Activated CD4-positive, alpha-beta T cell treated with anti-CD3 and anti-CD28 coated beads, Interleukin-2, amount 50 U/mL, for 4 hours (primary cell): ENCODE results near the gene NPEPL1.

Experiments
- DNase-seq, 2 experiments: peaks; one replicate each; pipeline ENCODE4 v3.0.0-alpha.2; 2020

Gene NPEPL1

DNA sequence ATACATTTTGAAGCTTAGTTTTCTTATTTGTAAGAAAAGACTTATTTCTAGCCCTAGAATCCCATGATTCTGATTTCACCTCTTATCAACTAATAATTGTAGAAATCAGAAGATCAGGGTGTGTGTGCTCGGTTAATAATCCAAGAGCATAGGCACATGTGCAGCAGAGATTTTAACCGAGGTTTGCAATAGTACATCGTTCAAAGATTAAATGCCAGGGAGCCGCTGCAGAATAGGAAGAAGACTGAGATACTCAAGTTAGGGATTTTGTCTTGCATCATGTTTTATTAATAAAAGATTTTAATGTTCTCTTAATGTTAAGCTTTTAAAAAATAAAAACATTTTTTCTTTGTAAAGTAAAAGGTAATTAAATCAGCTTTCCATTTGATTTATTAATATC lies 34.6 kb upstream of the NPEPL1 start:
- DNase-seq: no peak

DNA sequence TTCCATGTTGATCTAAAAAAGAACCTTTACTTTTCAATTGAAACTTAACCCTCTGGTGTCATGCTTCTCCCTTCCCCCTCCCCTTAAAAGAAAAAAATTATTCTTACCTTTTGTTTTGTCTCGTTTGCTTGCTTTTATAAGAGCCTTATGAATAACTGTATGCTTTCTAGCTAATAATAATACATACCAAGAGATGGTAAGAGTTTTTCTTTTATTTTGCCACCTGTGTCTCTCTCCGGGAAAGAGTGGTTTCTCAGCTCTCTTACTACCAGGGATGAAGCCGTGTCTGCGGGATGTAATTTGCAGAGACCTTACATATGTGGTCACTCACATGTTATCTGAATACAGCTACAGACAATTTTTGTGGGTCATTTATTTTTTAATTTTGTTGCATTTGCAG lies 33.8 kb upstream of the NPEPL1 start:
- DNase-seq: no peak

DNA sequence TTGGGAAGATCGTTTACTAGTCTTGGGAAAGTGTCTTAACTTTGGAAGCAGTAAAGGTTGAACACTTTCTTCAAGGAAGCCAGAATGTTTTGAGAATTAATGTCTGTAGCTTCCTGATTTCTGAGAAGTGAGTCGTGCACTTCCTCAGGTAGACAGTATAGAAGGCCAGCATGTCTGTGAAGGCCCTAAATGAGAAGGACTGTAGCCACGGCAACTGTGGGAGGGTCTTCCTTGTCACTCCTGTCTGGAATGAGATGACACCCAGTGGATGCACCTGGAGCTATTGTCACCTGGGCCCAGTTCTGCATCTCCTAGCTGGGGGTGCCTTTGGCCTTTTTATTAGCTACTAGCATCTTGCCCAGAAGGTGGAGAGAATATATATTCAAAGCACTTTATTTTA lies 32.8 kb upstream of the NPEPL1 start:
- DNase-seq: no peak

DNA sequence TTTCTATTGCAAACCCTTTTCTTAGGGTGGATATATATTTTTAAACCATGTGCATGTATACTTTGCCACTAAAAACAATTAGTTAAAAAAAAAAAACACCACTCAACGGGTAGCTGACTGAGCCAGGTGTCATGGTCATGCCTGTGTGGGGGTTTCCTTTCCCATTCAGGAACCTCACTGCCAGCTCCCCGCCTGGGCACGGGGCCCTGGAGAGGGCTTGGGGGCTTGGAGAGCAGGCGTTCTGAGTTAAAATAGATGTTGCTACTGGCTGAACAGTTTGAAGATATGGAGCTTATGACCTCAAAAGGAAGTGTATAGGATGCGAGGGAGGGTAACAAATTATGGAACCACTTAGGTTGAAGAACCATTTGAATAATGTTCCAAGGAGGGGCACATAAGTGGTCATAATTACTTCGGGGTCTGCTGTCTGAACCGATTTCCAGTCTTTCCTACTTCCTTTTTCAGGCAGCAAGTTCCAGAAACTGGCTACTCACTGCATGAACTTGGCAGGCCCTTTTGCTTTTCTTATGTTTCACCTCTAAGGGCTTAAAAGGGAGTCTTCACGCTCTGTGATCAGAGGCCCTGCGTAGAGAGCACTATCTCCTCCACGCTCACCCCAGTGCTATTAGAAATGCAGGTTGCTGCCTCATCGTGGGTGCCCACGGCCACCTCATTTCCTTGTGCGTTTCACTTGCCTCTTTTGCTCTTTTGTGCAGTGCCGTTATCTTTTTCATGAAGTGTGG lies 31.6 kb upstream of the NPEPL1 start:
- DNase-seq: peak; percentile 47 to 49

DNA sequence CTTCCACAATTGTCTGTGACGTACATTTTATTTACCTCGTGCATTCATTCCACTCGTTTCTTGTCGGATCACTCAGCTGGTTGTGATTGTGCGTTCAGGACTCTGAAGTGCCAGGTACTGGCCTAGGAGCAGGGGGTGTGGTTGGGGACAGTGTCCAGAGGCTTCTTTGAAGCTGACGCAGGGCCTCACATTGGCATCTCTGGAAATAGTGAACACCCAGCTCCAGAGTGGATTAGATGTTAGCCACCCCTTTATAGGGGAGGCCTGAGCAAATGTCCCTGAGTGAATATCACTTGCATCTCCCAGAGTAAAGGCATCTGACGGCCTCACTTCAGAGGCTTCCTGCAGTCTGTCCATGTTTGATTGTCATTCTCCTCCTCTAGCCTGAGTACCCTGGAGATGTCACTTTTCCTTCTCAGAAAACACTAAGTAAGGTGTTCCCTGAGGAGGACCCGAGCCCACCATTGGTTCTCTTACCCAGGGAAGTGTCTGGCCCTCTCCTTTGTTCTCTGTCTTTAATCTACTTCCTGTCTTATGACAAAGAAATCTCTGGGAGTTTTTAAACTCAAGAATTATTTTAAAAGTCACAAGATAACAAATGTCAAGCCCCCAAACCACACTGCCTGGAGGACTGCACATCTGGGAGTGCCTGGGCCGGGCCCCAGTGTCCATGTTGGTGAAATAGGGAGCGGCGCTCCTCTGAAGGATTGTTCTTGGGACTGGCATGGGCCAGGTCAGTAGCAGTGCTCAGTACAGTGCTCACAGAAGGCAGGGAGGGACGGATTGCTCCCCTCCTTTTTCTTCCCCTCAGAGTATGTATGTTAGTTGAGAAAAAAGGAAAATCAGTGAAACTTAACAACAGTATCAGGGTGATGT lies 30.8 kb upstream of the NPEPL1 start:
- no peak for DNase-seq

DNA sequence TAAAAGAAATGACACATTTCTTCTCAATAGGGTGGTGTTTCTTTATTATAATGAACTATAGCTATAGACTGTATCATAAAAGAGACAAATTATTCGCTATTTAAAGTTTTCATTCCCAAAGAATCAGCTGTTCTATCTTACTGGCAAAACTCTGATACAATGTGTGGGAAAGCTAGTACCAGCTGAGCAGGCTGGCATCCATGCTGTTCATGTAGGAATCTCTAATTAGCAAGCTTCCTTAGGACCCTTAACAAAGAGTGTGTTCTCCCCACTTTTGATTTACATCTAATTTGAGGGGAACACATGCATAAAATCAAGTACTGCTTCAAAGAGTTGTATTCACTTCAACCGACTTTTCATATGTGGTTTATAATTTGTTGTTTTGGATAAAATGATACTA lies 28.3 kb upstream of the NPEPL1 start:
- DNase-seq: no peak

DNA sequence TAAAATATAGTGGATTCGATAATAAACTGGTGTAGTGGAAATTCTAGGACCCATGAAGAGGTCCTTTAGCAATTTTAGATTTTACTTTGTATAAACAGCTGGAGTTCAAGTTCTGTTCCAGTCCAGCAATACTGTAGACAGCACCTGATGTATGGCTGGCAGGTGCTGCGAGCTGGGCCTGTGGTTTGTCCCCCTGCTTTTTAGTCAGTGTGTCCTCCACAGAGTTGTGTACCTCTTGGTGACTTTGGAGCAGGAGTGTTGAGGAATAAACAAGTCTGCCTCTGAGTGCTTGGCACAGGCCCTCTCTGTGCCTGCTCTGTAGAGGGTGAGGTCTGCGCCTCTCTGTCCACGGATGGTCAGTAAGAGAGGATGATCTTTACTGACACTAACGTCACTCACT lies 27.7 kb upstream of the NPEPL1 start:
- no peak for DNase-seq

DNA sequence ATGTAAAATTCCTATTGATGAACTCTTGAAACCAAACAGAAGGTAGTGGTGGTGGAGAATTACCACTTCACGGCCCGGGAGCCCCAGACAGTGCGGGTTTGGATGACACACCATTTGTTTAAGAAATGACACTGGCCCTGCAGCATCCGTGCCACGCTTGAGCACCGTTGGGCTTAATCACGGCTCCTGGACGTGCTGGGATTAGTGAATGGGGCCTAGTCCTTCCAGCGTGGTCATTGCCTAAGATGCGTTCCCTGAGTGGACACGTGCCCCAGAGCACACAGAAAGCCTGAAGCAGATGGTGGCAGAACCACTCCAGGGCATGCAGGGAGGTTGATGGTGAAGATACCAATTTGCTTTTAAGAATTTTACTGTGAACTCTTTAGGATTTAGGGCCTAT lies 27.0 kb upstream of the NPEPL1 start:
- DNase-seq: no peak

DNA sequence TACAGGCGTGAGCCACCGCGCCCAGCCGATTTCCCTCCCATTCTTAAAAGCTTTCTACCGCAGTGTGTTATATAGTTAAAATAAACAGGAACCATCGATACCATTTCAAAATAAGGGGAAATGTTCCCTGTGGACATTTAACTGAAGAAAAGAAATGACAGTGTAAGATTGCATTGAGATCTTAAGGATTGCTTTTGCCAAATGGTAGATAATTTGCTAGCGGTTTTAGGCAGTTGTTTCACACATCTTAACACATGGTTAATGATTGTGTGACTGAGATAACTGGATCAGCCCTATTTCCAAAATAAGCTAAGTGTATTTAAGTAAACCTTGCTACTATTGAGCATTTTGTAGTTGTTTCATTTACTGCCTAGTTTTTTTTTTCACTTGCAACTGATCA lies 25.9 kb upstream of the NPEPL1 start:
- no peak for DNase-seq

DNA sequence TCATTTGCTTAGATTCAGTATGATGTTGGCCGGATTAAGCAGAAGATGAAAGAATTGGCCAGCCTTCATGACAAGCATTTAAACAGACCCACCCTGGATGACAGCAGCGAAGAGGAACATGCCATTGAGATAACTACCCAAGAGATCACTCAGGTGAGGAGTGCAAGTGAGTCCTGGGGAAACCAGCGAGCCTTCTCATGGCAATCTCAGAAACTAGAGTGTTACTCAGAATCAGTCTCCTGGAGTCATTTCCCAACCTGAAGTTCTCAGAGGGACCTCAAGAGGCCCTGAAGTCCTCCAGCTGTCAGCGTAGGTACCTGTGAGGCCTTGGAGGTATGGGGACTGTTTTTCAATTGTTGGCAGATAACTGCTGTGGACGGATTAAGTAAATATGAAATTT lies 24.6 kb upstream of the NPEPL1 start:
- no peak for DNase-seq

DNA sequence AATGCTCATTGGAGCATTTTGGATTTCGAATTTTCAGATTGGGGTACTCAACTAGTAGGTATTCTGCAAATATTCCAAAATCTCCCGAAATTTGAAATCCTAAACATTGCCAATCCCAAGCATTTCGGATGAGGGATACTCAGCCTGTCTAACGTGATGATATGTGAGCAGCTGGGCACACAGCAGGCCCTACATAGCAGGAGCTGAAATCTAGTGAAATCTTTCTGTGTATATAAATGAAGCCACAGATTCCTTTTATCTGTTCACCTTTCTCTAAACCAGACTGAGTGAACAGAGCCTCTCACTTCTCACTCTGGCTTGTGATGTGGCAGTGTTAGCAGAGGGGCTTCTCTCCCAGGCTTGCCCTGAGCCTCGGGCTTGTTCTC lies 23.7 kb upstream of the NPEPL1 start:
- DNase-seq: no peak

DNA sequence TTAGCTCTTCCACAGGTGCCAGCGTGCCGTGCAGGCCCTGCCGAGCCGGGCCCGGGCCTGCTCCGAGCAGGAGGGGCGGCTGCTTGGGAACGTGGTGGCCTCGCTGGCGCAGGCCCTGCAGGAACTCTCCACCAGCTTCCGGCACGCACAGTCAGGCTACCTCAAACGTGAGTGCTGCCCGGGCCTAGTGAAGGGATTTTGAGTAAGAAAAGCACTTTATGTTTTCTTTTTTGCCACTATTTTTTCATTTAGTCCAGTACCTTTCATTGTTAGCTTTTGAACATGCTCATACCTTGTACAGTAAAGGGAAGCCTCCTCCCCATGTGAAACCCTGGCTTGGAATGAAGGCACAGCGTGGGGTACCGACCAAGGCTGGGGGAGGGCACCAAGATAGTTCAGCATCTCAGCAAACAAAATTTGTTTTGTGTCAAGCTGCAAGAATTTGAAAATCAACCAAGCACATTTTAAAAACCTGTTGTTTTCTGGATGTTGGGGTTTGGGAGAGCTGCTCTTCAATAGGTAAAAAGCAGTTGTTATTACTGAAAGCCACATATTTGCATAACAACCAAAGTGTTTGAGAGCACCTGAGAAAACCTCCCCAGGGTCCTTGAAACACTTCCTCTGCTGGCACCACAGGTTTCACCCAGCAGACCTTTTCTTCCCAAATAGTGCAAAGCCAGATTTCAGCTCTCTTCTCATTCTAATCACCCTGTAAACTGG lies 23.2 kb upstream of the NPEPL1 start:
- DNase-seq: no peak

DNA sequence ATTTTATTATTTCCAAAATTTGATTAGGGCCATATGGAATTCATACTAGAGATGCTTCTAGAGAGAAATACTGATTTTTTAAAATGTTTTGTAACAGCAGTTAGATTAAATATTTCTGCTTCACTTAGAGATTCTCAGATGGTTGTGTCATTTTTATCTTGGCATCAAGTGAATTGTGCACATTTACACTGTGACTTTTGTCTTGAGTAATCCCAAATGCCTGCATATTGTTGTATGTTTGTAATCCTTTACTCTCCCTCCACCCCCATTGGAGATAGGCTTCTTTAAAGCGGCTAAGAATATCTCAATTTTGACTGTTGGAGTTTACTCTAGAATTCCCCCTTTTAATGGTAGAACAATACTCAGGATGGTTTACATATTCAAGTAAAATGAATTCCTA lies 22.5 kb upstream of the NPEPL1 start:
- no peak for DNase-seq

DNA sequence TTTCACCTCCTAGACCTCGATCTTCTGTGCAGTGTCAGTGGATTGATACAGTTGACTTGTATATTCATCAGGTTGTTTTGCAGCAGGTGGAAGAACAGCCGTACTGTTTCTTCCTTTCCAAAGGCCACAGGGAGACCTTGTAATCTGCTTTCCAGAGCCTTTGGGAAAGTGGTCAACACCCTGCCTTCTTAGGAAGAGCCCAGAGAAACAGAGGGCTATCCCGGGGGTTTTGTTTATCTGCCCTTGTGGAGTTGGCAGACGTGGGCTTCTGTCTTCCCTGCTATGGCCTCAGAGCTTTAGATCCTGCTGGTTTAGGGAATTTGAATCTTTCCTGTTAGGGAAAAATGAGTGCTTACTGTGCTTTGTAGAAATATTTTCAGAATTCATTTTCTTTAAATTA lies 21.9 kb upstream of the NPEPL1 start:
- DNase-seq: no peak

DNA sequence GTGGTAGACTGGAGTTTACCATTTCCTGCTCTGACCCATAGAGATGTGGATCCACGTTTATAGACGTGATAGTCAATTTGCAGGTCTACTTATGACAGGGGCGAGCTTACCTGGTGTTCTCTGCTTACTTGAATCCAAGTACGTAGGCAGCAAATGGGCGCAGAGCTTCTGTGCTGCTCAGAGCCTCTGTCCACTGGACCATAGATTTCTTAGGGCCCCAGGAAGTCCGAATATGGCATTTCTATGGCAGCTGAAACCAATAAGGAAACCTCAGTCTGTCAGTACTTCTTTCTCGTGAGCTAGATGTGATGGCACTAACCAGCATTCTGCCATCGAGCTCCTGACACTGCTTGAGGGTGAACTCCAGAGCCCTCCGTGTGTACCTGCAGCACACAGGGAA lies 19.5 kb upstream of the NPEPL1 start:
- no peak for DNase-seq

DNA sequence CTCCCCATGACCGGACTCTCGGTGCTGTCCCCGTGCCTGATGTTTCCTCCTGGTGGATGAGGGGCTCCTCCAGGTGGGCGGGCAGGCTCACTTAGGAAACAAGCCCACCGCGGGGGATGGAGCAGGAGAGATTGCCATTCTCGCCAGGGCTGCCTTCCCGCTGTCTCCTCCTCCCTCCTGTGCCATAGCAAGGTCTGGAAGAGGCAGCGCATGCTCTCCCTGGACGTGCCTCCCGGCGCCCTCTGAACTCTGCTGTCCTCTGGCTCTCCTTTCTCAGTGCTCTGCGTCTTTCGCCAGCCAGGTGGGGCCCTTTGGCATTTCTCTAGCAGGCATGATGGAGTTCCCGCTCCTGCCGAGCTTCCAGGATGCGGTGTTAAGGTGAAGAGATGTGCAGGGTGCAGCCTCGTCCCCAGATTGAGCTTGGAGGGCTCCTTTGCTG lies 17.4 kb upstream of the NPEPL1 start:
- no peak for DNase-seq

DNA sequence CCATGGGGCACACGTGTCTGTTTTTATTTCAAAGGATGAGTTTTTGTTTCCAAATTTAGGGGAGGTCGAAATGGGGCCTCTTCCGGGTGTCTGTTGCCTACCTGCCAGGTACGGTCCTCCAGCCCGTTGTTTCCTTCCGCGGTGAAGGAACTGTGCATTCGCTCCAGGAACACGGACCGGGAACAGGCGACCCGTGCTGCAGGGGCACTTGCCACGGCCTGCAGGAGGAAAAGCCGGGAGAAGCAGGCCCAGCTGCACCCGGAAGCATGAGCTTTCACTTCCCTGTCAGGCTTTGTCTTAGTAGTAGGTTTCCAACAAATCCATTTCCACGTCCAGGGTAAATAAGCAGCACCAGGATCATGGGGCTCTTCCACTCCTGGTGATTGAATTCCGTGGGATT lies 17.0 kb upstream of the NPEPL1 start:
- DNase-seq: no peak

DNA sequence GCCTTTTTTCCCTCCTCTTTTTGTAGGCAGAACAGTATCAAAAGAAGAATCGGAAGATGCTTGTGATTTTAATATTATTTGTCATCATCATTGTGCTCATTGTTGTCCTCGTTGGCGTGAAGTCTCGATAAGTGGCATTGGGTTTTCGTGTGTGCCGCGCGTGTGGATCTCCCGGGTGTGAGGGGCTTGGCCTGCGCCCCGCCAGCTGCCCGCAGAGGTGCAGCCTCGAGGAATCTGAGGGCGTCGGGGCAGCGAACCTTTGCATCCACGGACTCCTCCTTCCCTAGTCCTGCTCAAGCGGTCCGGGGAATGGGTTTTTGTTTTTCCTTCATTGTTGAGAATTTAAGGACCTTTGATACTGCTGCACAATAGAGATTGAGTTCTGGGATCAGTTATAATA lies 16.4 kb upstream of the NPEPL1 start:
- DNase-seq: no peak

DNA sequence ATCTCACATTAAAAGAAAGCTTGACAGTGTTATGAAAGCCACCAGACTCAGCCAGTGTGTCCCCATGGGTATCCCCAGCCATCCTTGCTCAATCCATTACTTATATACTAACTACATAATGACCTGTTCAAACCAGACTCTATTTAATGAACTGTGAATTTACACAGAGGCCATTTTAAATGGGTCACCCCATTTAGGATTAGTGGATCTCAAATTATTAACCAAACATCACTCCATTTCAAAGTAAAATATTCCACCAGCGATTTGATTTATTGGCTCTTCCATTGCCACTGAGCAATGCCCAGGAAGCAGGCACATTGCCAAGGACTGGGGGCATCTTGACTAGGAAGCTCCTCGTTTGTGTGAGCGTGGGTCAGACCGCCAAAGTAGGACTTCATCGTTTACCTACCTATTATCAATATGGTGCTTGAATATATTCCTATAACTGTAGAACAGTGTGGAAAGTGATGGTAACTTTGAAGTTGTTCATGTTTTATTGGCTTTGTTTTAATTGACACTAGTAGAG lies 15.5 kb upstream of the NPEPL1 start:
- DNase-seq: no peak

DNA sequence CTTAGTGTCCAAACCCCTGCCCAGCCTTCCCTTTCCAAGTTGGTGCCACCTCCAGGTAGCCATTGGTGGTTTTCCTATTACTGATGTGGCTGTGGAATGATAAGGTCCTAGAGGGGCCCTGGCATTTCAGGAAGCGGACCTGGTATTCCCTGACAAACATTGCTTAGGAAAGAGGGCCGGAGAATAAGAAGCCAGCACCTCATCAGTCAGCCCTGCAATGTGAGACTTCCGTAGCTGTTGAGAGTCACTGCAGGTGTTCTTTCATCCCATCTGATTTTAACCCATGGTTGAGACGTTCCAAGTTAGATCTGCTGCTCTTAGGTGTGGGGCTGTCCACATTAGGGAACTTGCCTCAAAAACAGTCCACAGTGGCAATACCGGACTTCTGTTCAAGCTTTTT lies 14.8 kb upstream of the NPEPL1 start:
- DNase-seq: no peak

DNA sequence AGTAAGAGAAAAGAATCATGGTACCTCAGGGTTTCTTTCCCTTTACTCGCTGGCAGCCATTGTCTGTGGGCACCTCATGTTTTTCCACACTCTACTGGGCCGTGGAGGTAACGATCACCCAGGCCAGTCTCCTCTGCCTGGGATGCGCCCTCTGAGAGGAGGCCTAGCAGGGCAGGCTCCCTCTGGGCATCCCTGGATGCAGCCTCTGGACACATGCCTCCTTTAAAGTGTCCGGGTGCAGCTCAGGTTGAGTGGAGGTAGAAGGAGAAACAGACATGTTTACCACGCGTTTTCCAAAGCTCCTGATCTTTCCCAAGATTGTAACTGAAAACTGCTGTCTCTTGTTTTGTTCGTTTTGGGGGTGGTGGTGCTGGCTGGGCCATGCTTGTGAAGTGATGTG lies 13.8 kb upstream of the NPEPL1 start:
- no peak for DNase-seq

DNA sequence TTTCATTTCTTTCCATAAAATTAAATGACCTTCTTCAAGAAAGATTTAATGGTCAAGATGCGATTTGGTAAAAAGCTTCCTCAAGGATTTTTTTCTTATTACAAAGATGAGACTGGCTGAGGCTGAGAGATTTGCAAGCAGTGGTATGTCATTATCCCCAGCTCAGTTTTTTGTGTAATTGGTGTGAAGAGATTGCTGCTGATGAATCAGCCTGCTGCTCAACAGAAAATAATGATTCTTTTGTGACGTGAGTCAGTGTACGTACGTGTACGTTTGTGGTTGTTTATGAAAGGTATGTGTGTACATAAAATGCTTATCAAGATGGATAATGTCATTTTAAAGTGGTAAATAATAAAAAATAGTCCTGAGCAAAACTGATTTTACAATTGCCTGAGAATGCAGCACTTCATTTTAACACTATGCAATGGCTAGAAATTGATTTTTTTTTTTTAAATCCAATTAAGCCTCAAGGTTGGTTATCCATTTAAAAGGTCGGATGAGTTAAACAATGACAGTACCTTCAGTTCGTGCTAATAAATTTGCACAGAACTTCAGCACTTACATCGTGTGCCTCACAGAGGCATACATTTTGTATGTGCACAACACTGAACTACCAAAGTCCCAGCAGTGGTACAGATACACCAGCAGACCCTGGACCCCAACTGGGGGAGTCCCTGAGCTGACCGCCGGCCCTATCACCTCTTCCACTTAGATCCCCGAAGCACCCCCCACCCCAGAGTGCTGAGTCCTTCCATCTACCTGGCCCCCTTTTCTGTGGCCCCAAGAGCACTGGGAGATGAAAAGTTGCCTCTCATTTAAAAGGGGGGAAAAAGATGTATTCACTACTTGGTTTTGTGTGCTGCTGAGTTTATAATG lies 9.7 kb upstream of the NPEPL1 start:
- DNase-seq: no peak

DNA sequence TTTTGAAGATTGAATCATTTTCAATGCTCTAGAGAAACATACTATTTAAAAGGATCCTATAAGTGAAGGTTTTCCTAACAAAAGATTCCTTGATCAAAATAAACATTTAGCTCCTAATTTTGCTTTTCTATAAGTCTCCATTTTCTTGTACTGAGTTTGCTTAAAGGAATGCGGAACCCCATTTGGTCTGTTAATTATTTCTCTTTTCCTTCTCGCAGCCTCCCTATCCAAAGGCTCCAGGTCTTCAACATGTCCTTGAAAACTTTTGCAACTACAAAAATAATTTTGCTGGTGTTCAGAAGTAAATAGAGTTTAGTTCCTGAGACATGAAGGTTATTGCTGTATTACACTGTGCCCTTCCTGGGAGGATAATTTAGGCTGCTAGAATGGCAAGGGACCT lies 8.3 kb upstream of the NPEPL1 start:
- DNase-seq: no peak
